HG03039 (cell line): Measurements from ENCODE around the gene CDC7.
"Not testable (repeated sequence)": the region's sequence is repeated elsewhere in the genome, so short reads cannot be mapped to it uniquely, and the experiment has no call there.

ENCODE experiments used
- ATAC-seq: cut with Tn5 transposase; IDR thresholded peaks from one replicate; pipeline ENCODE4 v1.9.1; 2021; ENCODE audit warnings: mild to moderate bottlenecking, moderate library complexity; ENCODE audit not compliant: unreplicated experiment

The CDC7 gene

DNA sequence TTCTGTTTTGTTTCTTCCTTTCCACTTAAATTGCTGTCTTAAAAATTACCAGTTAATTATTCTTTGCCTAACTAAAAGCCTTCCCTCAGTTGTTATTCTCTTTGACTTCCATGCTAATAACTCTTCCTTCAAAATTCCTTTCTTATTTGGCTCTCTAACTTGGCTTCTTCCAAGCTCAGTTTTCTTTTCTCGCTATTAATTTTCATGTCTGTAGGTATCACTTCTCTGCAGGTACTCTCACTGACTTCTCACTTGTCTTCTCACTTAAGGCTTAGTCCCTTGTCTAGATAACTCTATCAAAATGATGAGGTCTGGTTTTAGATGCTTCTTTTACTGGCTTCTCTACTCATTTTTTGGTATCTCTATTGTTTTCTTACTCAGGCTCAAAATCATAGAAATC lies 10.1 kb downstream of the CDC7 start:
- ATAC-seq, result no peak

DNA sequence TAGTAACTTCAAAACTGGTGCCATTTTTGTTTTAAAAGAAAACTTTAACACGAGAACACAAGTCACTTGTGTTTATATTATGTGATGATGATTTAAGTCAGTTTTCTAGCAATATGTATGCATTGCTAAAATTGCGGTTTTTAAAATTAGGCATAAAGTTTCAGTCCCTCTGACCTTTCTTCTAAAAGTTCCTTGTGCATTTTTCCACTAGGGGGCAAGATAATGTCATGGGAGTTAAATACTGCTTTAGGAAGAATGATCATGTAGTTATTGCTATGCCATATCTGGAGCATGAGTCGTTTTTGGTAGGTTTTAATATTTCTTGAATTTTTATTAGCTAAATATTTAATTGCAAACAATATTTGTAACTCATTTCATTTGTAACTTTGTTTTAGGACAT lies 10.7 kb downstream of the CDC7 start:
- ATAC-seq, result no peak

DNA sequence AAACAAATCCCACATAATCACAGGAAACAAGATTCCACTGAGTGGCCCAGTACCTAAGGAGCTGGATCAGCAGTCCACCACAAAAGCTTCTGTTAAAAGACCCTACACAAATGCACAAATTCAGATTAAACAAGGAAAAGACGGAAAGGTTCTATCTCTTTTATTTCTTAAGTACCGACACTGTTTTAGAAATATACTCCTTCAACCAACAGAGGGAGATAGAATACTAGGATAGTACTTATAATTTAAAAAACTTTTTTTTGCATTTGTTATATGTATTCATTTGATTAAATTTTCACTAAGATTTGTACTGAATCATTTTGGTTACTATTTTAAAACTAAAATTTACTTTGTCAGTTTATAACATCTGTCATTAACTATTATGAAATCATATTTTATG lies 12.5 kb downstream of the CDC7 start:
- ATAC-seq, result no peak

DNA sequence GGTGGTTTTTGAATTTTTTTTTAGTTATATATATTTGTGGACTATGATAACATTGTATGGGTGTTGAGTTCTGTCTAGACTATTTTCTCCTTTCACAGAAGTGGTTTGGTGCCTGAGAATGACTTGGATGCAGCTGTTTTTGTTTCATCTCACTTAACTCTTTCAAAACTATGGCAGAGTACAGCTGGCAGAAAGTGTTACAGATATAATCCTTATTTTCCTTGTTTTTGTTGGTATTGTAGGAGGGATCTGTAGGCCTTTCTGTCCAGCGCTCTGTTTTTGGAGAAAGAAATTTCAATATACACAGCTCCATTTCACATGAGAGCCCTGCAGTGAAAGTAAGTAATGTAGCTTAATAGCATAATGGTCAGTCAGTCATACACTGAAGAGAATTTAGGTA lies 13.1 kb downstream of the CDC7 start:
- no peak for ATAC-seq

DNA sequence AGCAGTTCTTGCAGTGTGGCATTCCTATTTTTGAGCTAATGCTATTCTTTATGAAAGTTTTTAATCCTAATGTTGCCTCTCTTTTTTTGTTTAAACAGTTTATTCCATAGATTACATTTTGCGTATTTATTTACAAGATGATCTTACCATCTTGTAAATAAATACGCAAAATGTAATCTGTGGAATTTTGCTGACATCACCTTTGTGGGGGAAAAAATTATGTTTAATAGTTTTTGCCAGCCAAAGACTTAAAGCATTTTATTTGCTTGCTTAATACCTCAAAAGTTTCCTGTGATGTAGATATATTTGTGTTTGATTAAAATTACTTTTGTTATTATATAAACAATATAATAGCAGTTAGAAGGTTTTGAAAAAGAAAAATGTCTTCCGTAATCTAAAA lies 15.3 kb downstream of the CDC7 start:
- ATAC-seq, result no peak

DNA sequence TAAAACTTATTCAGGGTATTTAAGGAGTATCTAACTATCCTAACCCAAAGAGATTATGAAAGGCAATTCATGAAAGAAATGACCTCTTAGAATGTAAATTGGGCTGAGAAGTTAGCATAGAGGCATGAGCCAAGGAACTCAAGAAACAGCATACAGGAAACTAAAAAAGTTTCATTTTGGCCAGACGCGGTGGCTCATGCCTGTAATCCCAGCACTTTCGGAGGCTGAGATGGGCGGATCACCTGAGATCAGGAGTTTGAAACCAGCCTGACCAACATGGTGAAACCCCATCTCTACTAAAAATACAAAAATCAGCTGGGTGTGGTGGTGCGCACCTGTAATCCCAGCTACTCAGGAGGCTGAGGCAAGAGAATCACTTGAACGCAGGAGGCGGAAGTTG lies 16.0 kb downstream of the CDC7 start:
- not testable (repeated sequence) for ATAC-seq

DNA sequence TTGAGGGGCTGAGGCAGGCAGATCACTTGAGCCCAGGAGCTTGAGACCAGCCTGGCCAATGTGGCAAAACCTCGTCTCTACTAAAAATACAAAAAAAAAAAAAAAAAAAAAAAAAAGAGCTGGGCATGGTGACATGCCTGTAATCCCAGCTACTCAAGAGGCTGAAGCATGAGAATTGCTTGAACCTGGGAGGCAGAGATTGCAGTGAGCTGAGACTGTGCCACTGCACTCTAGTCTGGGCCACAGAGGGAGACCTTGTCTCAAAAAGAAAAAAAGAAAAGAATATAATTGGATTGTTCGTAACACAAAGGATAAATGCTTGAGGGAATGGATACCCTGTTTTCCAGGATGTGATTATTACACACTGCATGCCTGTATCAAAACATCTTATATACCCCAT lies 18.5 kb downstream of the CDC7 start:
- ATAC-seq, result not testable (repeated sequence)

DNA sequence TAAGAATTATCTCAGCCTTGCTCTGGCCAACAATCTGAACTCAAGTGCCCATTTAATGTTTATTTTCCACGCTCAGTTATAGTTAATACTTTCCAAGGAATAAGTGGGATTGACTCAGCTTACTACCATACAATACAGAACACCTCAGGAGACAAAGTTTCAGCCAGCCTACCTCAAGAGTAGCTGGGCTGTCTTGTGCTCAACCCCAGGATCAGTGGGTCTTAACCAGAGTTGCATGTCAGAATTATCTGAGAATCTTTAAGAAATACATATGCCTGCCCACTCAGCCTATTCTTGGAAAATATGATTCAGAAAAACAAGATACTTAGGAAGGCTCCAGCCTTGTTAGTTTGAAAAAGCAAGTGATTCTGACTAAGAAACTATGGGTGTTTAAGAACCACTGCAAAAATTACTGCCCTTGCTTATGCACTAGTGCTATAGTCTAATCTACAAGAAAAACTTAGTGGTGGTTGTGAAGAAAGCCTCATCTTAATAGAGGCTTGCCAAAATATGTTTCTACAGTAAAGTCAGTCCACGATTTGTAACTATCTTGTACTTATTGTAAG lies 20.4 kb downstream of the CDC7 start:
- ATAC-seq, result no peak

DNA sequence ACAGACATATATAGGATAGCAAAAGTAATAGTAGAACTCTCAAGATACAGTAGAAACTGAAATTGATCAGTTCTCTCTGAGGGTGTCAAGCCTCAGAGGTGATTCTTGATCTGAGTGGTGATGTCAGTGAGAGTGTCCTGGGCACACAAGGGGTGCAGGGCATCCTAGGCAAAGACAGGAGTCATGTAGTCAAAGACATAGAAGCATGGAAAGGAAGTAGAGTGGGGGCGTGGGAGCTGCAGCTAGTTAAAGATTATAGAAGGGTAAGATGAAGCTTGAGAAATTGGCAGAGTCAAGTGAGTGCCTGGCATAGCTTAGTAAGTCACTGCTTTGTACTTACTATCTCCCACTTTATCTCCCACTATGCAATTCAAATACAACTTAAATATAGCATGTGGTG lies 22.8 kb downstream of the CDC7 start:
- peak; percentile 97 for ATAC-seq

DNA sequence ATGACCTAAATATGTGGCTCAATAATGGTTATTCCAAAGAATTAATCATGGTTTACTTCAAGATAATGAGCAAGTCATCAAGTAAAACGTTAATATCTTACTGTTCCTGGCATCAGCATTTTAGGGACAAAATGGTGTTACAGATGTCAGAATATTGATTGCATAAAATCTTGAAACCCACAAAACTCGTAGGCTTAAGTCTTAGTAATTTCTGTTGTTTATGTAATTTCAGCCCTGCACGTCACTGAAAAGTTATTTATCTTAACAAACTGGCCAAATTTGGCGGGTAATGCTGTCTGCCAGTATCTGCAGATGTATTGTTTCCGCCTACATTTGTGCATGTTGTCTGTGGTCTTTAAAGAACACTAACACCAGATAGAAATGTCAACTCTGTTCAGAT lies 25.8 kb downstream of the CDC7 start:
- no peak for ATAC-seq

DNA sequence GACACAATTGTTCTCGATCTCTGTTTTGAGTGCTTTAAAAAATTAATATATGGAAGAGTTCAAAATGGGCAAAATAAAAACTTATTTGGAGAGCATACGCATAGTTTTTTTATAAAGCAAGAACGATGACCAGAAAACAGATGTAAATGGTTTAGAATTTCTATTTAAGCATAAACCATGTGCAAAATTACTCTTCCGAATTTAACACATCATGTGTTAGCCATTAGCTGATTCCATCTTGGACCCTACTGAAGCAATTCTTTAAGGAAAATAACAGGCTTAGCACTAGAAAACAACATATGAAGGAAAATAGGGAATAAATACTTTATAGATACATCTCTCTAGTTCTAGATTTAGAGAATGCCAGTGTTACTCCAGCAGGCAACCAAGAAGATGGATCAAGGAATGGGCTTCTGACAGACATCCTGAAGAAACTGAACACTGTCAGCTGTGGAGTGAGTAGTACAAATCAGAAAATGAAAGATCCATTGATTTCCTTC lies 26.7 kb downstream of the CDC7 start:
- ATAC-seq, result no peak

DNA sequence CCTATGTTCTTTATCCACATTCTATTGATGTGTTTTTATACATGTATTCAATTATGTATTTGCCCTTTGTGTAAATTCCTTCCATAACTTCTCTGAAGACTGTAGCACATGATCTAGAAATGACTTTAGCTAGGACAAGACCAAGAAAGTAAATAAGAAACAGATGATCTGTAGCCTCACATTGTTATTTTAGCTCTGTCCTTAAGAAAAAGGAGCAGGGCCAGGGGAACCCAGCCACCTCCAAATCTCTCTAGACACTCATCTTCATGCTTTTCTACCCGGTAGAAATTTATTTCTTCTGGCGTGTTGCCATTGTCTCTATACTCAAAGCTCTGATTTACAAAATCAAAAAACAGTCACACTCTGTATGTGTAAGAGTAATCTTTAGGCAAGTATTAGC lies 27.1 kb downstream of the CDC7 start:
- ATAC-seq, result no peak

DNA sequence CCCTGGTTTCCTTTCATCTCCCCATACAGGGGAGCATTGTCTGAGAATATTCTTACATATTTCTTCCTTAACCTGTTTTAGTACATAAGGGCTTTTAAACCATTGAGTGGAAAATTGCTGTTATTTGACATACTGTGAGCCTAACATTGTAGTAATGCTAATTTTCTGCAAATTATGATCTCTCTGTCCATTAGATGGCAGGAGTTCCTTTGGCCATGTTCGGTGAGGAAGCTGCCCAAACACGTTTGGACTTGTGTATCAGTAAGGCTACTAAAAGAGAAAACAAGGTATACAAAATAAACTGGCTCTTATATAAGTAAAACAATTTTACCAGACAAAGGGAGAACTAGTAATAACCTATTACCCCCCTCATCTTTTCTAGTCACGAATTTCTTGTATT lies 29.2 kb downstream of the CDC7 start:
- no peak for ATAC-seq

DNA sequence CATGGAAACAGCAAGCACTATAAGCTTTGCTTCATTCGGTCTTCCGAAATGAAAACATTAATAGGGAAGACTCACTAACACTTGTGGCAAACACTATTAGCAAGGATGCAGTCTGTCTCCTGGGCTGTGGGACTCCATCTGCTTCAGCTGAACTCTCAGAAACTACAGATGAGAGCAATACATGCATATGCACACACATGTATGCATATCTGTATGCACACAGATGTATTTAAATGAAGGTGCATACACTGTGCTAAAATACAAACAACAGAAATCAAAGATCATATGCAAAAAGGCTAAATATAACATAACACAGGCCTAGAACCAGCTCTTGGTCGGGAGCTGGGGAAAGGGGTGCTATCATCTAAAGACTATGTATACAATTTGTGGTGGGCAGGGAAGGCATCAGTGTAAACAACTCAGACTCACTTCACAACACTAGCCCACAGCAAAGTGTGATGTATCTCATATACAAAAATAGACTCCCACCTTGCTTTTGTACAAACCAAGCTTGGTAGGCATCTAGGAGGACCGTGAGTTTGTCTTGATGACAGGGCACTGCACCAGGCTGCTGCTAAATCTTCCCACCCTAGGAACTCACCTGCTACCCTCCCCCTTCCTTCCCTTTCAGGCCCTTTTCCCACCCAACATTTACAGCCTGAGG lies 32.8 kb downstream of the CDC7 start:
- no peak for ATAC-seq

DNA sequence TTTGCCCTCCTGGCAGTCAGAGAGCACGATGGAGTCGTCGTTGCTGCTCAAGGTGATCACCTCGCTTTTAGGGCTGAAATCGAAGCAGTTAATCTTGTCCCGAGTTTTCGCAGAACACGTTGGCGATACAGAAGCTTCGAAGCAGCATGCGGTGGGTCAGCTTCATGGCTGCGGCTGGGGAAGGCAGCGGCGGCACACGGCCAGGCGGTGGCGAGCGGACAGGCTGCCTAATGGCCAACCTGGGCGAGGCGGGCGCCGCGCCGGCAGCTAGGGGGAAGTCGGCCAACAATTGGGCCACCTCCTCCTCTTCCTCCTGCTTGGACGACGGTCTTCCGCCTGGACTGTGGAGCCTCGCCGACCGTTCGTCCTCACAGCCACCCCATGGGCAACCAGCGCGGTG lies 34.8 kb downstream of the CDC7 start:
- ATAC-seq, result no peak

DNA sequence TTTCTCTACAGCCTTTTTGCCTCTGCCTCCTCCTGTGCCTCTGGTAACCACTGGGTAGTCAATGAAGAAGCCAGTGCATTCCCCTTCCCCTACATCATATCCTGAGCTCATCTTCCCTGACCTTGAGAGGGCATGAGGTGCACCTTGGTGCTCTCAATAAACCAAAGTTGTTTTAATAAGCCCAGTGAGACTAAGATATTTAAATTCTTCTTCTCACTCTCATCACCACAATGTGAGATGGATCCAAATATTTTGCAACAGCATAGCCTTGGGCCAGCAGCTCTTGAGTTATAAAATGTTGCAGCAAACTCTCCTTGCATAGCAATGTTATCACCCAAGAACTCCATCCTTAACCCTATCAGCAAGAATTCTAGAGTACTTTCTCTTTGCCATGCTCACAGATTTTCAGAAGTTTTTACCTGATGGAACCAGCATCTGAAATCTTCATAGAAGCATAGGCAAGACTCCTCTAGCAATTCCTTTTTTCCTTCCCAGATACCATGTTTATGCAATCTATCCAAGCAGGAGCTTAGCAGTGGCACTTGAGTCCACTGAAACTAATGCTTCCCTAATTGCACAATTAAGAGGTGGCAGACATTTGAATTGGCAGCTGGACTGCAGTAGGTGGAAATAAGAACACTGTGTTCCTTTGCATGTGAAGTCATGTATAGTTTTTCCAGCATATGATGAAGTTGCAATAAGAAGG lies 36.8 kb downstream of the CDC7 start:
- ATAC-seq, result no peak

DNA sequence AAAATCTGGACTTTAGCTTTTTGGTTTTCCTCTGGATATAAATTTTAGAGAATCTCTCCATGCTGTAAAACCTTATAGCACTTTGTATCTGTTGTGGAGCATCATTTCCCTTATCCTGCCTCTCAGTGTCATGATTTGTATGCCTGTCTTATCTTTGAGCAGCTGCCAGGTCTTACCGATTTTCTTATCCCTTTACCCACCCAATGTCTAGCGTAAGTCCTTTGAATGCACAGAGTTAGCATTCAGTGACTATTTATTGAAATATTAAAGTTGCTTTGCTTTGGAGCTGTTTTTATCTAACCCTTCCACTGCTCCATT lies 37.3 kb downstream of the CDC7 start:
- no peak for ATAC-seq

DNA sequence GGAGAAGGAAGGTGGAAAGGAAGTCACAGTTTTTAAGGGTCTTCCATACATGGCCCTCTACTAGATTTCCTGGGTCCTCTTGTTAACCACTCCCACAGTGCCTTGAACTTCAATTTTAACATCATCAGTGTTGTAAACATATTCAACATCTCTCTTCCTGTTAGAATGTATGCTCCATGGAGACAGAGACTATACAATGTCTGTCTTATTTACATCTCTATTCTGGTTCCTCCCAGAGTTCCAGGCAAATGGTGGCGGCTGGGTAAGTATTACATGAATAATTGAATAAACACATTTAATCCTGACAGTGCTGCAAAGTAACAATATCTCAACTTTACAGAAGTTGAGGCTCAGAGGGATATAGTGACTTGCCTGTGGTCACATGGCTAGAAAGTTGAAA lies 40.3 kb downstream of the CDC7 start:
- no peak for ATAC-seq

DNA sequence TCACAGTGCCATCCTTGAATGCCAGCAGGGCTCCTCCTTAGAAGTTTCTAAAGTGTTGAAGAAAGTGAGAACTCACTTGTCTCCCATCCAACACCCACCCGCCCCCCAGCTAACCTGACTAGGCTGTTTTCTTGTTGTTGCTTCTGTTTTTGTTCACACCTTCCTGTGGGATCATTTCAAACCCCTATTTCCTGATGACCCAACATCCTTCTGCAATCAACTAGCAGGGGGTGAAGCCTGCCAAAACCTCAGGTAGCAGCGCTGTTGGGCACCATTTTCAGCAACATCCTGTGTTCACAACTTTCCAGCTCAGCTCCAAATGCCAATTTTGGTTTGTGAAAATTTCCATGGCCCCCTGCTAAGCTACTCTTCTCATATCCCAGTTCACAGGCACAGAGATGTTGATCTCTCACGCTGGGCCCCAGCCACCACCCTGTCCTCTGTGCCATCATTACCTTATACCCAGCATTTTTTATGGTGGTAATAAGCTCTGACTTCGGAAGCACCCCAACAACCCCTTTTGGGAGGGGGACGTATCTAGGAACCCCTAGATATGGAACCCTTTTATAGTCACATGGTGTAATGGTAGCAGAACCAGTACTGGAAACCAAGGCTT lies 41.4 kb downstream of the CDC7 start:
- no peak for ATAC-seq

DNA sequence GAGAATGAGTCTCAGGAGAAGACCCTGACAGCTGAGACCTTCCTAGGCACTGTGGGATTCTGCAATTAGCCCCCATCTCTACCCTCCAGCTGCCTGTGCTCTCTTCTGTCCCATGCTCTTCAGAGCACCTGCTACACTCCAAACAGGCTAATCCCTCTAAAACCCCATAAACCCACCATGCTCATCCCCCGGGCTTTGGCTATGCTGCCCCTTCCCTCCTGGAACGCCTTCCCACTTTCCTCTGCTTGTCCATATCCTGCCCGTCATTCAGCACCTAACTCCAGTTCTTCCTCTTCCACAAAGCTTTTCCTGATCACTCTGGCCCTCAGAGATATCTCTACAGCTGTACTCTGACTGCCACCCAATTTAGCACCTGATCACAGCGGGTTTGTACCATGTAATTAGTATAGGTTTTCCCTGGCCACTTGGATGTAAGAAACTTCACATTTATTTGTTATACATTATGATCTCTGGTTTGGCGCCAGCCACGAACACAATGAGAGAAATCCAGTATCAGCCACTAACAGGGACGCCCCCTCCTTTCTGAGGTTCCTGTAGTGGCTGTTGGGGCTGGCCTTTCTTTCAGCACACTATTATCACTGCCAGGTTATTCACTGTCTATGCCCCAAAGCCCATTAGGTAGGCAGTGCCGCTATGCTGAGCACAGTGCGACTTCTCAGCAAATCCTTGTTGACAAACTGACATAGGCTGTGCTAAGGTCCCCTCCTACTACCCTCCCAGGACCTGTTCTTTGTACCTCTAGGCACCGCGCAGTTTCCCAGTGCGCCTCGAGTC lies 45.1 kb downstream of the CDC7 start:
- no peak for ATAC-seq

DNA sequence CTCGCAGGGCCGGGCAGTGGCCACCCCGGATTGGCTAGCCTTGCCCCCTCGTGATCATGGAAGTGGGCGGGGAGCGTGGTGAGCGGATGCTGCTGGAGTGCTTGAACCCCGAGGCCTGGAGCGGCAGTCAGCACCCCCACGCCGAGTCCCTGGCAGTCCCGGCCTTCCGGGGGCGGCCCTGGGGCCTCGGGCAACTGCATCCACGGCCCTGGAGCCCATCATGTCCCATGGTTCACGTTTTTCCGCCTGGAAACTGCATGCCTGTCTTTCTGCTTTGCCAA lies 45.6 kb downstream of the CDC7 start:
- ATAC-seq, result no peak

DNA sequence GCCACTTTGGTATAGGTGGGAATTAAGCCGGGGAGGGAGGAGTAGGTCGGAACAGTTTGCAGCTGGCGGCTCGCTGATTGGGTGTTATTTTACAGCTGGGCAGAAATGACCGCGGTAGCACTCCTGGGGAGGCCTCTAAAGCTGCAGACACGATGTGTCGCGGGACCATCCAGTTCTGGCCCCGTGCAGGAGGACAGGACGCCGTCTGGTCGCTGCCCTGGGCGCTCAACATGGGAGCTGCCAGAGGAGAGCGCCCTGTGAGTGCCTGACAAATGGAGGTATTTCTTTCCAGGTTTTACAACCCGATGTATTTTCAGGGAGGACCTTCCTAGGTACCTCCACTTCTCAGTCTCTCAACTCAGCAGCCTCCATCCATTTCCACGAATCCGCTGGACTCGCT lies 46.2 kb downstream of the CDC7 start:
- ATAC-seq, result no peak
